ENCODE data around the gene TAS2R9.

- no peak for TF ChIP-seq CTCF (IDR thresholded peaks at IDR 0.05 in 8 of 11, conservative IDR thresholded peaks at IDR 0.05 in 3 of 11)
- no peak for TF ChIP-seq POLR2A (IDR thresholded peaks at IDR 0.05)
- TF ChIP-seq POLR2AphosphoS5 (IDR thresholded peaks at IDR 0.05): no peak
Measured at GRCh38 chr12:10851243-10851858, 41.4 kb upstream of the TAS2R9 start.
